GM23338 (cell line): Measurements from ENCODE around the gene CACNA1B. TPM values are rescaled to one million over a fixed set of nuclear protein-coding genes. Genes with fewer than 3 reads are reported as not detected.
A peak's percentile ranks its signal among the peaks of the same experiment; 100 is the strongest.
"Not testable (repeated sequence)": the region's sequence is repeated elsewhere in the genome, so short reads cannot be mapped to it uniquely, and the experiment has no call there.

Experiments
- ATAC-seq: fragments of 200-7000 bp; cut with Tn5 transposase; 3 replicates; pipeline ENCODE4 v1.9.1; 2020
- DNase-seq: peaks from one replicate; pipeline ENCODE4 v3.0.0-alpha.2; 2015; ENCODE audit warnings: low spot score
- H2AFZ ChIP-seq: fragments of 200-600 bp; sonication (generic); 2 replicates; pipeline ENCODE4 v1.8.0; 2016; ENCODE audit warnings: antibody characterized with exemption, mild to moderate bottlenecking, moderate library complexity
- H3F3A ChIP-seq: fragments of 200-600 bp; sonication (generic); replicated peaks from 2 replicates; pipeline ENCODE4 v1.8.0; 2017; ENCODE audit warnings: antibody characterized with exemption, mixed run types, low read depth
- H3K27ac ChIP-seq: fragments of 200-600 bp; sonication (generic); 2 replicates; pipeline ENCODE4 v1.6.1; 2016; ENCODE audit warnings: low read depth
- H3K27me3 ChIP-seq: fragments of 200-600 bp; sonication (generic); 2 replicates; pipeline ENCODE4 v1.8.0; 2016; ENCODE audit warnings: mild to moderate bottlenecking, mixed run types, moderate library complexity; ENCODE audit not compliant: insufficient read depth
- H3K36me3 ChIP-seq: fragments of 200-600 bp; sonication (generic); 2 replicates; pipeline ENCODE4 v1.8.0; 2016; ENCODE audit warnings: mild to moderate bottlenecking; ENCODE audit not compliant: insufficient read depth
- H3K4me1 ChIP-seq: fragments of 200-600 bp; sonication (generic); 2 replicates; pipeline ENCODE4 v1.8.0; 2016; ENCODE audit warnings: mild to moderate bottlenecking, moderate library complexity; ENCODE audit not compliant: insufficient read depth
- H3K4me2 ChIP-seq: fragments of 200-600 bp; sonication (generic); 2 replicates; pipeline ENCODE4 v1.7.1; 2017; ENCODE audit warnings: mixed run types
- H3K4me3 ChIP-seq: fragments of 200-600 bp; sonication (generic); 2 replicates; pipeline ENCODE4 v1.6.1; 2016; ENCODE audit warnings: mixed run types
- H3K79me2 ChIP-seq: fragments of 200-600 bp; sonication (generic); replicated peaks from 2 replicates; pipeline ENCODE4 v1.8.0; 2017; ENCODE audit warnings: mild to moderate bottlenecking; ENCODE audit not compliant: insufficient read depth
- H3K9me2 ChIP-seq: fragments of 200-600 bp; sonication (generic); 2 replicates; pipeline ENCODE4 v1.8.0; 2017; ENCODE audit not compliant: insufficient read depth
- H4K20me1 ChIP-seq: fragments of 200-600 bp; sonication (generic); replicated peaks from 2 replicates; pipeline ENCODE4 v1.8.0; 2017; ENCODE audit warnings: mild to moderate bottlenecking; ENCODE audit not compliant: insufficient read depth
- H3K27ac Mint-ChIP-seq: 2 replicates; pipeline ENCODE4 v1.8.0; 2020; ENCODE audit warnings: inconsistent platforms, mild to moderate bottlenecking, moderate library complexity, mixed read lengths
- H3K27me3 Mint-ChIP-seq: 3 replicates; pipeline ENCODE4 v1.8.0; 2022; ENCODE audit warnings: low read depth, mild to moderate bottlenecking, moderate library complexity, mixed read lengths, inconsistent platforms; ENCODE audit not compliant: insufficient read depth, poor library complexity
- H3K36me3 Mint-ChIP-seq: 3 replicates; pipeline ENCODE4 v1.8.0; 2021; ENCODE audit warnings: low read depth, mild to moderate bottlenecking, inconsistent platforms, moderate library complexity, mixed read lengths
- H3K4me1 Mint-ChIP-seq: 3 replicates; pipeline ENCODE4 v1.8.0; 2020; ENCODE audit warnings: mild to moderate bottlenecking, inconsistent platforms, mixed read lengths
- H3K4me3 Mint-ChIP-seq: 3 replicates; pipeline ENCODE4 v1.8.0; 2021; ENCODE audit warnings: moderate library complexity, mild to moderate bottlenecking, inconsistent platforms, mixed read lengths
- H3K9me3 Mint-ChIP-seq: 3 replicates; pipeline ENCODE4 v1.8.0; 2020; ENCODE audit warnings: moderate library complexity, mild to moderate bottlenecking, inconsistent platforms, mixed read lengths
- EZH2 ChIP-seq: fragments of 200-600 bp; sonication (generic); IDR thresholded peaks from one replicate; pipeline ENCODE4 v1.8.0; 2017; ENCODE audit warnings: antibody characterized with exemption, mild to moderate bottlenecking, low read depth; ENCODE audit not compliant: unreplicated experiment
- NANOG ChIP-seq: IDR thresholded peaks from 2 replicates; pipeline ENCODE4 v1.6.1; 2016; ENCODE audit warnings: antibody characterized with exemption, borderline replicate concordance
- POLR2AphosphoS5 ChIP-seq: IDR thresholded peaks from 2 replicates; pipeline ENCODE4 v1.6.1; 2016; ENCODE audit warnings: antibody characterized with exemption, low read depth
- STAT1 ChIP-seq: IDR thresholded peaks from one replicate; pipeline ENCODE4 v1.6.1; 2016; ENCODE audit warnings: antibody characterized with exemption; ENCODE audit not compliant: unreplicated experiment
- ZNF114 ChIP-seq: fragments of 250-450 bp; sonication (Bioruptor Pico); IDR thresholded peaks from 2 replicates; pipeline ENCODE4 v1.5.0; 2020; ENCODE audit warnings: mild to moderate bottlenecking, moderate library complexity
- long read RNA-seq: library from polyadenylated mRNA; unstranded; transcript quantifications from one replicate; pipeline ENCODE4 v2.0.0, GENCODE V29; 2020; ENCODE audit not compliant: unreplicated experiment
- polyA plus RNA-seq: library from polyadenylated mRNA; unstranded; fragments of >200 nt; fragmentation: Nextera tagmentation; extraction: Ambion mirVana; gene quantifications from 2 replicates; pipeline ENCODE4 v1.2.1, GENCODE V29; 2016
- total RNA-seq: library from RNA; depleted of rRNA; stranded (reverse); fragments of >200 nt; shearing (Covaris generic); gene quantifications from 2 replicates; pipeline ENCODE4 v1.2.3, GENCODE V29; 2014; rRNA removed
- TF ChIP-seq, protein P1 (sequence below): IDR thresholded peaks from one replicate; pipeline ENCODE4 v1.6.1; 2018; ENCODE audit warnings: antibody characterized with exemption; ENCODE audit not compliant: unreplicated experiment
- TF ChIP-seq, protein P2 (sequence below): fragments of 250-450 bp; sonication (Bioruptor Pico); IDR thresholded peaks from 2 replicates; pipeline ENCODE4 v1.5.0; 2020; ENCODE audit warnings: mild to moderate bottlenecking, moderate library complexity

Gene CACNA1B
- 8.0 and 10.4 TPM in 2 replicates for total RNA-seq
- polyA plus RNA-seq, result 1.1 and 1.2 TPM in 2 replicates
- long read RNA-seq, partial matches to known transcripts, result 4 of 4 reads
- long read RNA-seq, other reads (novel, unspliced or antisense), result 0 of 4 reads

DNA sequence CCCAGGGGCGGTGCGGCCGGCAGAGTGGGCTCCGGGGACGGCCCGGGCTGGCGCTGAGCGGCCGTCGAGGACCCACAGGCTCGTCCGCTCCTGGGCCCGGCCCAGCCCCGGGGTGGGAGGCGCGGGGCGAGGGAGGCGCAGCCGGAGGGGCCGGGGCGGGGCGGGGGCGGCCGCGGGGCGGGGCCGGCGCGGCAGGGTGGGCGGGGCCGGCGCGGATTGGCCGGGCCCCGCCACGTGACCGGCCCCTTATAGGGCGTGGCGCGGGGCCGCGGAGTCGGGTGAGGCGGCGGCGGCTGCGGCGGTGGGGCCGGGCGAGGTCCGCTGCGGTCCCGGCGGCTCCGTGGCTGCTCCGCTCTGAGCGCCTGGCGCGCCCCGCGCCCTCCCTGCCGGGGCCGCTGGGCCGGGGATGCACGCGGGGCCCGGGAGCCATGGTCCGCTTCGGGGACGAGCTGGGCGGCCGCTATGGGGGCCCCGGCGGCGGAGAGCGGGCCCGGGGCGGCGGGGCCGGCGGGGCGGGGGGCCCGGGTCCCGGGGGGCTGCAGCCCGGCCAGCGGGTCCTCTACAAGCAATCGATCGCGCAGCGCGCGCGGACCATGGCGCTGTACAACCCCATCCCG lies at the start of gene CACNA1B:
TSS of gene CACNA1B (plus strand) at position 277 of the 617 bp plus-strand sequence. CDS start at position 429, 152 bp downstream.
- H3K36me3 Mint-ChIP-seq, H3K27ac ChIP-seq, H3K4me1 ChIP-seq, H4K20me1 ChIP-seq, H3K9me2 ChIP-seq, H3F3A ChIP-seq, H3K27ac Mint-ChIP-seq, H3K36me3 ChIP-seq, H3K79me2 ChIP-seq, H3K4me1 Mint-ChIP-seq, H3K9me3 Mint-ChIP-seq: not testable (repeated sequence)
- H3K27me3 Mint-ChIP-seq, result peaks cover 20% of the 10 kb centered on the region
- DNase-seq (peak; percentile 78), ATAC-seq (peak; percentile 39)
- Histone ChIP-seq H2AFZ (peak within 1 kb of the TSS; percentile 52), H3K27me3 (peaks cover 16% of the 10 kb centered on the region; the same call in 1 of the 2 replicates), H3K4me3 (peak within 1 kb of the TSS; percentile 56), H3K4me2 (peak within 1 kb of the TSS; percentile 79)
- peak within 1 kb of the TSS; percentile 45; the same call in 2 of the 3 replicates for H3K4me3 Mint-ChIP-seq
- TF ChIP-seq POLR2AphosphoS5, result peak; percentile 51; the same call in 1 of the 2 replicates

DNA sequence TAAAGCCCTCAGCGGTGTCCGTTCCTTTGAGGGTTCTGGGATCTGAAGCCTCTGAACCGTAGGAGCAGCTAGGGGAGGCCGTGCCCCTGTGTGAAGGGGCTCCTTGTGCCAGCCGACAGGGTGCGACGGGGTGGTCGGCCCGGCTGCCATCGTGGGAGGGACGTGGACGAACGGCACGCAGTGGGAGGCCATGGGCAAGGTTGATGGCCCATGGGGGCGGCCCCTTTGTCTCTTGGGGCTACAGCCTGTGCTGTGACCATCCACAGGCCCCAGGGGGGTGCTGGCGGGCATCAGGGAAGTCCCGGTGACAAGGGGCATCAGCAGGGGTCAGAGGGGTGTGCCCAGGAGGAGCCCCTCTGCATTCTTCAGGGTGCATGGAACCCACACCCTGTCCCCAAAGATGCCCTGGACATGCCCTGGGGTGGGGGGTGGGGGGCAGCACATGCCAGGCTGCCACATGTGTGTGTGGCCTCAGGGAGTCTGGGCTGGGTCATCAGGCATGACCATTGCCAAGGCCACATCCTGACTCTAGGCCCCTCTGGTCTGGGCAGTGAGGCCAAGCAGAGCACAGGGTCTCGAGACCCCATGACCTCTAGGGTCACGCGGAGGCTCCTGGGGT lies 49.6 kb upstream of the CACNA1B start:
- peaks cover 4% of the 10 kb centered on the region for H3K27me3 Mint-ChIP-seq
- ATAC-seq (no peak), DNase-seq (no peak)
- no peak overlapping the region for H3K4me3 Mint-ChIP-seq
- Histone ChIP-seq H3K79me2 (peaks cover 30% of the 10 kb centered on the region), H3K27me3 (no peaks in the 10 kb centered on the region), H3F3A (0 out of 2 replicates have a peak, but pooled peaks cover 4% of the 10 kb centered on the region), H3K4me2 (no peak overlapping the region), H3K27ac (no peak overlapping the region), H3K4me3 (no peak overlapping the region), H3K36me3 (peaks cover 8% of the 10 kb centered on the region), H3K4me1 (no peaks in the 10 kb centered on the region), H2AFZ (no peak overlapping the region), H3K9me2 (no peaks in the 10 kb centered on the region), H4K20me1 (peaks cover 7% of the 10 kb centered on the region; the same call in 1 of the 2 replicates)
- no peaks in the 10 kb centered on the region; the same call in 1 of the 3 replicates for H3K9me3 Mint-ChIP-seq
- TF ChIP-seq, protein P1, sequence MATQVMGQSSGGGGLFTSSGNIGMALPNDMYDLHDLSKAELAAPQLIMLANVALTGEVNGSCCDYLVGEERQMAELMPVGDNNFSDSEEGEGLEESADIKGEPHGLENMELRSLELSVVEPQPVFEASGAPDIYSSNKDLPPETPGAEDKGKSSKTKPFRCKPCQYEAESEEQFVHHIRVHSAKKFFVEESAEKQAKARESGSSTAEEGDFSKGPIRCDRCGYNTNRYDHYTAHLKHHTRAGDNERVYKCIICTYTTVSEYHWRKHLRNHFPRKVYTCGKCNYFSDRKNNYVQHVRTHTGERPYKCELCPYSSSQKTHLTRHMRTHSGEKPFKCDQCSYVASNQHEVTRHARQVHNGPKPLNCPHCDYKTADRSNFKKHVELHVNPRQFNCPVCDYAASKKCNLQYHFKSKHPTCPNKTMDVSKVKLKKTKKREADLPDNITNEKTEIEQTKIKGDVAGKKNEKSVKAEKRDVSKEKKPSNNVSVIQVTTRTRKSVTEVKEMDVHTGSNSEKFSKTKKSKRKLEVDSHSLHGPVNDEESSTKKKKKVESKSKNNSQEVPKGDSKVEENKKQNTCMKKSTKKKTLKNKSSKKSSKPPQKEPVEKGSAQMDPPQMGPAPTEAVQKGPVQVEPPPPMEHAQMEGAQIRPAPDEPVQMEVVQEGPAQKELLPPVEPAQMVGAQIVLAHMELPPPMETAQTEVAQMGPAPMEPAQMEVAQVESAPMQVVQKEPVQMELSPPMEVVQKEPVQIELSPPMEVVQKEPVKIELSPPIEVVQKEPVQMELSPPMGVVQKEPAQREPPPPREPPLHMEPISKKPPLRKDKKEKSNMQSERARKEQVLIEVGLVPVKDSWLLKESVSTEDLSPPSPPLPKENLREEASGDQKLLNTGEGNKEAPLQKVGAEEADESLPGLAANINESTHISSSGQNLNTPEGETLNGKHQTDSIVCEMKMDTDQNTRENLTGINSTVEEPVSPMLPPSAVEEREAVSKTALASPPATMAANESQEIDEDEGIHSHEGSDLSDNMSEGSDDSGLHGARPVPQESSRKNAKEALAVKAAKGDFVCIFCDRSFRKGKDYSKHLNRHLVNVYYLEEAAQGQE, result no peak
- TF ChIP-seq STAT1, result no peak
- TF ChIP-seq NANOG, result no peak
- TF ChIP-seq EZH2, result no peak
- no peak for TF ChIP-seq ZNF114 (CRISPR knock-in tag)
- TF ChIP-seq, protein P2, sequence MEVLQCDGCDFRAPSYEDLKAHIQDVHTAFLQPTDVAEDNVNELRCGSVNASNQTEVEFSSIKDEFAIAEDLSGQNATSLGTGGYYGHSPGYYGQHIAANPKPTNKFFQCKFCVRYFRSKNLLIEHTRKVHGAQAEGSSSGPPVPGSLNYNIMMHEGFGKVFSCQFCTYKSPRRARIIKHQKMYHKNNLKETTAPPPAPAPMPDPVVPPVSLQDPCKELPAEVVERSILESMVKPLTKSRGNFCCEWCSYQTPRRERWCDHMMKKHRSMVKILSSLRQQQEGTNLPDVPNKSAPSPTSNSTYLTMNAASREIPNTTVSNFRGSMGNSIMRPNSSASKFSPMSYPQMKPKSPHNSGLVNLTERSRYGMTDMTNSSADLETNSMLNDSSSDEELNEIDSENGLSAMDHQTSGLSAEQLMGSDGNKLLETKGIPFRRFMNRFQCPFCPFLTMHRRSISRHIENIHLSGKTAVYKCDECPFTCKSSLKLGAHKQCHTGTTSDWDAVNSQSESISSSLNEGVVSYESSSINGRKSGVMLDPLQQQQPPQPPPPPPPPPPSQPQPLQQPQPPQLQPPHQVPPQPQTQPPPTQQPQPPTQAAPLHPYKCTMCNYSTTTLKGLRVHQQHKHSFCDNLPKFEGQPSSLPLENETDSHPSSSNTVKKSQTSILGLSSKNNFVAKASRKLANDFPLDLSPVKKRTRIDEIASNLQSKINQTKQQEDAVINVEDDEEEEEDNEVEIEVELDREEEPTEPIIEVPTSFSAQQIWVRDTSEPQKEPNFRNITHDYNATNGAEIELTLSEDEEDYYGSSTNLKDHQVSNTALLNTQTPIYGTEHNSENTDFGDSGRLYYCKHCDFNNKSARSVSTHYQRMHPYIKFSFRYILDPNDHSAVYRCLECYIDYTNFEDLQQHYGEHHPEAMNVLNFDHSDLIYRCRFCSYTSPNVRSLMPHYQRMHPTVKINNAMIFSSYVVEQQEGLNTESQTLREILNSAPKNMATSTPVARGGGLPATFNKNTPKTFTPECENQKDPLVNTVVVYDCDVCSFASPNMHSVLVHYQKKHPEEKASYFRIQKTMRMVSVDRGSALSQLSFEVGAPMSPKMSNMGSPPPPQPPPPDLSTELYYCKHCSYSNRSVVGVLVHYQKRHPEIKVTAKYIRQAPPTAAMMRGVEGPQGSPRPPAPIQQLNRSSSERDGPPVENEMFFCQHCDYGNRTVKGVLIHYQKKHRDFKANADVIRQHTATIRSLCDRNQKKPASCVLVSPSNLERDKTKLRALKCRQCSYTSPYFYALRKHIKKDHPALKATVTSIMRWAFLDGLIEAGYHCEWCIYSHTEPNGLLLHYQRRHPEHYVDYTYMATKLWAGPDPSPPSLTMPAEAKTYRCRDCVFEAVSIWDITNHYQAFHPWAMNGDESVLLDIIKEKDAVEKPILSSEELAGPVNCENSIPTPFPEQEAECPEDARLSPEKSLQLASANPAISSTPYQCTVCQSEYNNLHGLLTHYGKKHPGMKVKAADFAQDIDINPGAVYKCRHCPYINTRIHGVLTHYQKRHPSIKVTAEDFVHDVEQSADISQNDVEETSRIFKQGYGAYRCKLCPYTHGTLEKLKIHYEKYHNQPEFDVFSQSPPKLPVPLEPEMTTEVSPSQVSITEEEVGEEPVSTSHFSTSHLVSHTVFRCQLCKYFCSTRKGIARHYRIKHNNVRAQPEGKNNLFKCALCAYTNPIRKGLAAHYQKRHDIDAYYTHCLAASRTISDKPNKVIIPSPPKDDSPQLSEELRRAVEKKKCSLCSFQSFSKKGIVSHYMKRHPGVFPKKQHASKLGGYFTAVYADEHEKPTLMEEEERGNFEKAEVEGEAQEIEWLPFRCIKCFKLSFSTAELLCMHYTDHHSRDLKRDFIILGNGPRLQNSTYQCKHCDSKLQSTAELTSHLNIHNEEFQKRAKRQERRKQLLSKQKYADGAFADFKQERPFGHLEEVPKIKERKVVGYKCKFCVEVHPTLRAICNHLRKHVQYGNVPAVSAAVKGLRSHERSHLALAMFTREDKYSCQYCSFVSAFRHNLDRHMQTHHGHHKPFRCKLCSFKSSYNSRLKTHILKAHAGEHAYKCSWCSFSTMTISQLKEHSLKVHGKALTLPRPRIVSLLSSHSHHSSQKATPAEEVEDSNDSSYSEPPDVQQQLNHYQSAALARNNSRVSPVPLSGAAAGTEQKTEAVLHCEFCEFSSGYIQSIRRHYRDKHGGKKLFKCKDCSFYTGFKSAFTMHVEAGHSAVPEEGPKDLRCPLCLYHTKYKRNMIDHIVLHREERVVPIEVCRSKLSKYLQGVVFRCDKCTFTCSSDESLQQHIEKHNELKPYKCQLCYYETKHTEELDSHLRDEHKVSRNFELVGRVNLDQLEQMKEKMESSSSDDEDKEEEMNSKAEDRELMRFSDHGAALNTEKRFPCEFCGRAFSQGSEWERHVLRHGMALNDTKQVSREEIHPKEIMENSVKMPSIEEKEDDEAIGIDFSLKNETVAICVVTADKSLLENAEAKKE (CRISPR knock-in tag), result no peak
- no peaks in the 10 kb centered on the region; the same call in 2 of the 3 replicates for H3K4me1 Mint-ChIP-seq
- H3K36me3 Mint-ChIP-seq, result peaks cover 68% of the 10 kb centered on the region
- H3K27ac Mint-ChIP-seq, result no peak overlapping the region
